NCI-H226 (cell line): ENCODE measurements around the gene IL3.

Experiments
- DNase-seq: peaks from one replicate; pipeline ENCODE4 v3.0.0-alpha.2; 2015

The IL3 gene

DNA sequence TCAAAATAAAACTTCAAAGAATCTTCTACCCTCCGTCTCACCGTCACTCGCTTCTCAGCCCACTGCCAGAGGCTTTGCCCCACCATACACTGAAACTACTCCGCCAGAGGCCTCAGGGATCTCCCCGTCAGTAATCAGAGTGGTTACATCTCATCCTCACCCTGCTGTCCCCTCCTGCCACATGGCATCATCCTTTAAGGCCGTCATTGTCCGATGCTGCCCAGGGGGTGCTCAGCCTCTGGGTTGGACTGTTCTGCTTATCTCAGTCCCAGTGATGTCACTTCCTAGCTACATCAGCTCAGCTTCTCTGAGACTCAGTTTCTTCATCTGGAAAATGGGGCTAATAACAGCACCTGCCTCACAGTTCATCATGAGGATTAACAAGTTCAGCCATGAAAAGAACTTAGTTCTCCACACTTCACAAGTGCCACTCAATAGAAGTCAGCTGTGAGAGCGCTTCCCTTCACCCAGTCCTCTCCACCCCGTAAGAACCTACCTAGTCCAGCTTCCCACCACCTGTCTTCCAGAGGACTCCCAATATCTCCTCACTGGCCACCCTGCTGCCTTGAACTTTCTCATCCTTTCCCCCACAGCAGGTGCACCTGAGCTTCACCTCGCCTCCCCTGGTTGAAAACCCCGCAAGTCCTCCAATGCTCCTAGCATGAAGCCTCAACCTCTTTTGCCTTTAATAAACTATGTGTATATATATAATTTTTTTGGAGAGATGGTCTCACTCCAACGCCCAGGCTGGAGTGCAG lies 2.8 kb upstream of the IL3 start:
- no peak for DNase-seq

DNA sequence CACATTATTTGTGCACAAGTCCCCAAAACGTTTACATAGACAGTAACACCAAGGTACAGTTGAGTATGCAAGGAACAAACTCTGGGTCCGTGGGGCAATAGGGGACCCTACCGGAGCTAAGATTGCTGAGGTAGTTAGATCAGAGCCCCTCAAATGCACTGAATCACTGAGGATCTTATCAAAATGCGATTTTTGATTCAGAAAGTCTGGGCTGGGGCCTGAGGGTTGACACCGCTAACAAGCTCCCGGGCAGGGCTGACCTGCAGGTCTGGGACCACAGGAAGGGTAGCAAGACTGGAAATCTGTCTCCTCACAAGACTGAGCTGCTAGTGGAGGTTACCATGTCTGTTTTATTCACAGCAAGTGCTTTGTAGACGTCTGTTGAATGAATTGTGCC lies 1.8 kb upstream of the IL3 start:
- no peak for DNase-seq

DNA sequence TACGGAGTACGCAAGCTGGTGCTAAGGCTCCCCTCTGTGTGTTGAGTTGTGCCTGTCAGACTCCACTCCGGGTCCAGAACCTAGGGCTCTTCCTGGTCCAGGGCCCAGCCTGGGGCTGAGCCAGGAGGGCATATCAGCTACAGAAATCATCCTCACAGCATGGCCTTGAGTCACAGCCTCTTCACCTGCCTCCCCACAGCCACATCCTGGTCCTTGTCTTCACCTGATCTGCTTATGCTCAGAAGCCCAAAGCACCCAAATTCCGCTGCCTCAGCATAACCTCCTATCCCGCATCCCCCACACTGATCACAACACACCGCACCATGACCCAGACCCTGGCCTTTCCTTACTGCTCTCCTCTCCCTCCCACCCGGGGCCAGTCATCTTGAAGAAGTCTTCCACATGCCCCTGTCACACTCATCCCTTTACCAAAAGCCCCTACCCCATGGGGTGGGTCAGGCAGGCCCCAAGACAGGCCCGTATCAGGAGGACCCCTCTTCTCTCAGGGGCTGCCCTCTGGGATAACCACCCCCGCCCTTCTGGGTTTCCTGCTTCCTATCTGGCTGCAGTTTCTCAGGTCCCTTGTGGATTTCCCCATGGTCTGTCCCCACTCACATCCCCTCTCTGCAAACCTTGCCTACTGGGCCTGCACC lies 1.3 kb upstream of the IL3 start:
- no peak for DNase-seq

GRCh38 chr5:132059696-132060500 lies 557 bp upstream of the IL3 start:
- no peak for DNase-seq

DNA sequence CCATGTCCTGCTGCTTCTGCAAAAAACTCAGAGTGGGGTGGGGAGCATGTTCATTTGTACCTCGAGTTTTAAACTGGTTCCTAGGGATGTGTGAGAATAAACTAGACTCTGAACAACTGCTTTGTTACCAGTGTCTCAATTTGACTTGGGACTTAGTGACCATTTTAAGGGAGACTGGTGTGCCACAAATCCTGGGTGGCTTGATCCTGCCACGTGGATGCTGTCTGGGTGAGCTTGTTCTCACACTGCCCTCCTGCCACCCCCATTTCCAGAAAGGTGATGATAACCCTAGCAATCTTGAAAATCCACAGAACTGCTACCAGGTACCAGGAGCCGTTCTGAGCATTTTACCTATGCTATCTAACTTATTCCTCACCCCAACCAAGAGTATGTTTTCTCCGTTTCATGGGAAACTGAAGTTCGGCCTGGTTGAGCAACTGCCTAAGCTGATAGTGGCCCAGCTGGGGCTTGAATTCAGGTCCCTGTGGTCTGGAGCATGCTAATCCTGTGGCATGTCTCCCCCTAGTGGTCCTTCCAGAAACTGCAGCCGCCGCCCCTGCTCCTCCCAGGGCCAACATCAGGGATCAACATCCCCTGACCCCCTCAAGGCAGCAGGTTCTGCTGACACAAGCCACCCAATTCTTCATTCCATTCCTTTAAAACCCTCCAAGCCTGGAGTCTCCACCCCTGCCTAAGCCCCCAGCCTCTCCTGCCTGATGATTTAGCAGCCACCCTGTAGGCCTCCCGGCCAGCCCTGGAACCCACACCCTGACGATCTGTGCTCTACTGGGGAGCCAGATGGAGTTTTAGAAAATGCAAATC lies 2.8 kb downstream of the IL3 start:
- DNase-seq, result peak; percentile 32

- no peak for DNase-seq
Measured at GRCh38 chr5:132064140-132064539, 3.7 kb downstream of the IL3 start.

GRCh38 chr5:132064738-132065331 lies 4.4 kb downstream of the IL3 start:
- peak; percentile 51 for DNase-seq

DNA sequence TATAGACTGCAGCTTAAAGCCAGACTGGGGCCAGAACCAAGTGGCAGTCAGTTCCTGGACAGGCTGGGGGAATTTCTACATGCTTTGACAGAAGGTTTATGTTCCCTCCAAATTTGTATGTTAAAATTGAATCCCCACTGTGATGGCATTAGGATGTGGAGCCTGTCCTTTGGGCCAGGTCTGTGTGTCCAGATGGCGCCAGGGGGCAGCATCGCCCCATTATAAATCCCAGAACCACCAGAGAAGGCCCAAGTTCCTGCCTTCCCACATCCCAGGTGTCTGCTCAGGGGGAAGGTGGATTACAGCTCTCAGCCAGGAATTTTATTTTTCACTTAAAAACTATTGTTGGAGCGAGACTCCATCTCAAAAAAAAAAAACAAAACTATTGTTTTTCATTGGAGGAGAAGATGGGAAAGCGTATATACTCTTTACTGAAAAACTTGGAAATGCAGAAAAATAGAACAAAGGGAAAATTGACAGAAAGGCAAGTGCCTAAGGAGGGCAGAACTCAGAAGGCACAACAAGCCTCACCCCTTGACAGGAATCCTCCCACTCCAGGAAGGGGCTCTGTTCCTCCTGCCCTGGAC lies 5.0 kb downstream of the IL3 start:
- DNase-seq, result peak; percentile 56

DNA sequence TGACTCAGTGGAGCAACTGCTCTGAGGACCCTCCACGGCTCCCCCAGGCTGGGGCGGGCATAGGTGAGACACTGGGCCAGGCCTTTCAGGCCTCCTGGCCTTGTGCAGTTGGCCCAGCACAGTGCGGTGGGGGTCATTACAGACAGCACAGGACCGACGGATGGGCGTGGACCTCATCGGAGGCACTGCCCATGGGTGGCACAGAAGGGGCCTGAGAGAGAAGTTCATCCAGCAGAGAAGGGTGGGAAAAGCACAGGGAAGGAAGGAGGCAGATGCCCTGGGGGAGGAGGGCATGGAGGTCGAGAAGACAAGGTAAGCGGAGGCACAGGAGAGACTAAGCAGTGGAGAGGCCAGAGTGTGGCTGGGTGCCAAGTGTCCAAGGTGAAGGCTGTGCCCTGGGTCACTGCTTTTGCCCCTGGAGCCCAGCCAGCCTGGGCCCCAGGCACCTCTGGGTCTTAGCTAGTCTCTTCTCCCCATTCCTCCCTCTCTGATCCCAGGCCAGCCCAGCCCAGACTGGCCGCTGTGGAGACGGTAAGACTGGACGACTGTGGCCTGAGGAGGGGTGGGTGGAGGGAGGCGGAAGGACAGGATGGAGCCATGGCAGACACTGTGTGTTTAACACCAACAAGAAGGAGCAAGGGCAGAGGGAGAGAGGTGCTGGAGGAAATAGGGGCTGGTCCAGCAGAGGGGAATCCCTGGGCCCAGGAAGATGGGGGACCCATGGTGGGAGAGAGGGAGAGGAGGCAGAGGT lies 5.7 kb downstream of the IL3 start:
- no peak for DNase-seq

GRCh38 chr5:132066871-132067270 lies 6.4 kb downstream of the IL3 start:
- DNase-seq, result no peak

DNA sequence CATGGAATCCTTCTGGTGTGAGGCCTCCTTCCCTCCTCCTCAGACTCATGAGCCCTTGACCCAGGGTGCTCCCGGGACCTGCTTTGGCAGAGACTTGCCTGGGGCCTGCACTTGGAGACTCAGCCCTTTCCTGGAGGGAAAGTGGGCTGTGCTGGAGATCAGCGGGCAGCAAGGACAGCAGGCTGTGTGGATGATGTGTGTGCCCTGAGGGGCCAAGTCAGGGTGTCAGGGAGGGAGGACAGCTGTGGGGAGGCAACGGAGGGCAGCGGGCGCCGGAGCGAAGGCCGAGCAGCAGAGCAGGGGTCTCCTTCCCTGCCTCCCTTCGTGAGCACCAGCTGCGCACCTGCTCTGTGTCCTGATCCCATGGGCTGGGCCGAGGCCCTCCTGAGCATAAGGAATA lies 7.0 kb downstream of the IL3 start:
- no peak for DNase-seq

DNA sequence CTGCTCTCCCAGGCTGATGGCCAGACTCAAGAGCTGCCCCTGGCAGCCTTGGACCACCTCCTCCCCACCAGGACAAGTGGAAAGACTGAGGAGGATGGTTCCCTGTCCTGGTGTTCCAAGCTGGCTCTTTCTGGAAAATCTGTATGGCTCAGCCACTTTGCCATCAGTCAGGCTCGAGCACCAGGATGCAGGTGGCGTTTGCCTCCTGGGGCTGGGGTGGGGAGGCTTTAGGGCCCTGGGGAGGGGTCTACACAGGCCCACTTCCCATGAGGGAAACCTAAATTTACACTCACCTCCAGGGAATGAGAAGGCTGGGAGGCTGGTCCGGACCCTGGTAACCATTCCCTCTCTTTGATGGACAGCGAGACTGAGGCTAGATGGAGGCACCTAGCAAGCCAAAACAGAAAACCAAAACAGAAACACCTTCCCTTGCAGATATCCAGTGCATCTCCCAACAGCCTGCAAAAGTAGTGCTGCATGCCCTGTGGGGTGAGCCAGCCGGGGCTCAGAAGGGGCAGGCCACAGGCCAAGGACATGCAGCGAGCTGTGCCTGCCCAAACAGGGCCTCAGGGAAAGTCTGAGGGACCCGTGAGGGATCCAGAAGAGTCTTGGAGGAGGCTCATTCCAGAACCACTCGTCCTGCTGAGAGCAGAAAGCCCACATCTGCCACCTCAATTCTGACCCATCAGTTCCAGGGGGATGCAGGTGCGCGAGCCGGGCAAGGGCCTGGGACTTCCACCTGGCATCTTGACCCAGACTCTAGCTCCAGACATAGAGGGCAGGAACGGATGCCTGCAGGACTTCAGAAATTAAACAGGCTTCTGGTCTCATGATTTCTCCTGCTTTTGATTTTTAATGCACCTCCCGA lies 7.7 kb downstream of the IL3 start:
- no peak for DNase-seq

DNA sequence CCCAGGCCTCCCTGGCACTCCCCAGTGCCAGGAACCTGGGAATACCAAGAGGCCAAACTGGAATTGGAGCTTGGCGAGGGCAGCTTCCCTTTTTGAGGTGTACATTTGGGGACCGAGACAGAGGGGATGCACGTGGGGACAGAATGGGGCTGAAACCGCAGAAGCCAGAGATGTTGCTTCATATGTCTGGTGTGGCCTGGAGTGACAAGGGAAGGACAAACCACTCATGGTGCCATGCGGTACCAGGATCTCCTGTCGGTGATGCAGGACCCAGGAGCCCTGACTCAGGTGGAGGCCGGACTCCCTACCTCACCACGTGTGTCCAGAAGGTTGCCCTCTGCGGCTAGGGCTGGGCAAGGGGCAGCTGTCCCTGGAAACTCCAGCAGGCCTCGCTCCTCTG lies 9.1 kb downstream of the IL3 start:
- no peak for DNase-seq

GRCh38 chr5:132069994-132070393 lies 9.5 kb downstream of the IL3 start:
- no peak for DNase-seq

DNA sequence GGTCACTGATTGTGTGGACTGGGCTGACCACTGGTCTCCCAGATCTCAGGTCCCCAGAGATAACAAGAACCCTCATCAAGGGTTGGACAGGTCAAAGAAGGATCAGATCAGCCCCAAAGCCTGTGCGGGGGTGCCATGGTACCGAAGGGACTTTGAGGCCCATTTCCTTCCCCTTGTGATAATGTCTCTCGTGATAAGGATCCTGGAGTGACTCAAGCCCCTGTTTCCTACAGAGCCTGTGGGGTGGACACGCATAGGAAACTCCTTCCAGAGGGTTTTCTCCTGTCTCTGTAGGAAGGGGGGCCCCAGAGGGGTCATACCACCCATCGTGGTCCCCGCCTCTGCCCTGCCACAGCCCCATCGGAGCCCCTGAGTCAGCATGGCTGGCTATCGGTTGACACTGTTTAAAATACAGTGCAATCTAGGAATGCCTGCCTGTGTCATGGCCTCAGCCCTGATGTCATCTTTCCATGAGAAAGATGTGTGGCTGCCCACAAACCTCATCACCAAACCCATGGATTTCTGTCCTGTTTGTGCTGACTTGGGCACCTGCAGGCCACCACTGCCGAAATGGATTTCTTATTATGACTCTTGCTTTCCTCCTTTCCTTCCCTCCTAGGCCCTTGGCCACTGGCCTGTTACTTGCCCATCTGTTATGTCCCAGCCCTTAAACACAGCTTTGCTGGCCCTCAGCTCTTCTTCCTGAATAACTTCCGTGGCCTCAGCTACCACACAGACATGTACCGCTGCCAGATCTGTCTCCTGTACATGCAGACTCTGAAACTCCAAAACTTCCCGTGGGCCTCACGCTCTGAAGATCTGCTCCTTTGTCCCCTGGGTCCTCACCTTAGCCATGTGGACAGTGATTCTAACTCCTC lies 10.2 kb downstream of the IL3 start:
- DNase-seq, result no peak

- no peak for DNase-seq
Measured at GRCh38 chr5:132071338-132071707, 10.9 kb downstream of the IL3 start.

DNA sequence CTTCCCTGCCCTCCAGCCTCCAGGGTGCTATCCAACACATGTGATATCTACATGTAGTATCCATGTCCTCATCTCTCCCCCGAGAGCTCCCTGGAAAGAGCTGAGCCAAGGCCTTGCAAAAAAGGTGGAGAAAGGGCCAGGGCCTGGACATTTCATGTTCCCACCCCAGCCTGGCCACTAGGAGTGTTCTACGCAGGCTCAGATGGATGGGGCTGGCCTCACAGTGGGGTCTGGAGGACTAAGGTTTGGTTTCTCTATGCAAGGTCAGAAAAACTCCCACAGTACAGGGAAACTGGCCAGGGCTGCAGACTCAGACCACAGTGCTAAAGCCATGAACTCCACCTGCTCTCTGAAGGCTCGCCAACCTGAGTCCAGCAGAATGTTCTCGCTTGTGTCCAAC lies 11.6 kb downstream of the IL3 start:
- DNase-seq, result no peak

DNA sequence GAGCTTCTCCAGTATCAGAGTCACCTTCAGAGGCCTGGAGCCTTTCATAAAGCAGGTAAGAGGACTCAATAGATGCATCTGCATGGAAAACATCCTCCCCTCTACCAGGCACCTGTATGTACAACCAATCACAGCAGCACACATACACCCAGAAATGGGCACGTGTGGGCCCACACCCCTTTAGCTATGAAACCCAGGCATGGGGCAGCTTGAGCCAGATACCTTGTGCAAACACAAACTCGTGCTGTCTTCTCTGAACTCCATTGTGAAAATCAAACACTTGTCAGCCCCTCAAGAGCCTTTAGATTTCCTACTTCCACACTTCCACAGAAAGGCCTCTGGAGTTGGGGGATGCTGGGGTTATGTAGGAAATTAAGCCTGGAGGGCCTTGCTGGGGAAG lies 12.1 kb downstream of the IL3 start:
- DNase-seq, result no peak

DNA sequence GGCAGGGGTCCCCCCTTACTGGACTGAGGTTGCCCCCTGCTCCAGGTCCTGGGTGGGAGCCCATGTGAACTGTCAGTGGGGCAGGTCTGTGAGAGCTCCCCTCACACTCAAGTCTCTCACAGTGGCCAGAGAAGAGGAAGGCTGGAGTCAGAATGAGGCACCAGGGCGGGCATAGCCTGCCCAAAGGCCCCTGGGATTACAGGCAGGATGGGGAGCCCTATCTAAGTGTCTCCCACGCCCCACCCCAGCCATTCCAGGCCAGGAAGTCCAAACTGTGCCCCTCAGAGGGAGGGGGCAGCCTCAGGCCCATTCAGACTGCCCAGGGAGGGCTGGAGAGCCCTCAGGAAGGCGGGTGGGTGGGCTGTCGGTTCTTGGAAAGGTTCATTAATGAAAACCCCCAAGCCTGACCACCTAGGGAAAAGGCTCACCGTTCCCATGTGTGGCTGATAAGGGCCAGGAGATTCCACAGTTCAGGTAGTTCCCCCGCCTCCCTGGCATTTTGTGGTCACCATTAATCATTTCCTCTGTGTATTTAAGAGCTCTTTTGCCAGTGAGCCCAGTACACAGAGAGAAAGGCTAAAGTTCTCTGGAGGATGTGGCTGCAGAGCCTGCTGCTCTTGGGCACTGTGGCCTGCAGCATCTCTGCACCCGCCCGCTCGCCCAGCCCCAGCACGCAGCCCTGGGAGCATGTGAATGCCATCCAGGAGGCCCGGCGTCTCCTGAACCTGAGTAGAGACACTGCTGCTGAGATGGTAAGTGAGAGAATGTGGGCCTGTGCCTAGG lies 13.0 kb downstream of the IL3 start, which contains the start of gene CSF2:
TSS of gene CSF2 (plus strand) at position 559 of the 783 bp plus-strand sequence. CDS start at position 594, 35 bp downstream.
- peak; percentile 85 for DNase-seq
